HG02642 (cell line): Measurements from ENCODE around the gene SLC16A8.

Source experiments
- ATAC-seq: cut with Tn5 transposase; IDR thresholded peaks from one replicate; pipeline ENCODE4 v1.9.1; 2021; ENCODE audit warnings: mild to moderate bottlenecking; ENCODE audit not compliant: unreplicated experiment, poor library complexity

SLC16A8 gene

GRCh38 chr22:38032681-38033521 lies 51.1 kb downstream of the SLC16A8 start:
- no peak for ATAC-seq

DNA sequence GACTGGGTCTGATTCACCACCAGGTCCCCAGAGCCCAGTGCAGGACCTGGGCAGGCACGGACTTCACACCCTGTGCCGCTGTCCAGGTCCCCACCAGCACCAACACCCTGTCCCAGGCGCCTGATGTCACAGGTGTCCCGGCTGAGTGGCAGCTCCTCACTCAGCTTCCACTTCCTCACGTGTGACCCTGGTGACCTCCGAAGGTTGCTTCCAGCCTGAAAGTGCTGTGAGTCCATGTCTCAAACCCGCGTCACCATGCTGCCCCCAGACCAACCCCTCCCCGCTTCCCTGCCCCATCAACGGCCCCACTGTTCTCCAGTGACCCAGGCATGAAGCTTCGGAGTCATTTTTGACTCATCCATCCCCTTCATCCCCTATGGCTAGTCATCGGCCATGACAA lies 52.5 kb downstream of the SLC16A8 start:
- no peak for ATAC-seq

DNA sequence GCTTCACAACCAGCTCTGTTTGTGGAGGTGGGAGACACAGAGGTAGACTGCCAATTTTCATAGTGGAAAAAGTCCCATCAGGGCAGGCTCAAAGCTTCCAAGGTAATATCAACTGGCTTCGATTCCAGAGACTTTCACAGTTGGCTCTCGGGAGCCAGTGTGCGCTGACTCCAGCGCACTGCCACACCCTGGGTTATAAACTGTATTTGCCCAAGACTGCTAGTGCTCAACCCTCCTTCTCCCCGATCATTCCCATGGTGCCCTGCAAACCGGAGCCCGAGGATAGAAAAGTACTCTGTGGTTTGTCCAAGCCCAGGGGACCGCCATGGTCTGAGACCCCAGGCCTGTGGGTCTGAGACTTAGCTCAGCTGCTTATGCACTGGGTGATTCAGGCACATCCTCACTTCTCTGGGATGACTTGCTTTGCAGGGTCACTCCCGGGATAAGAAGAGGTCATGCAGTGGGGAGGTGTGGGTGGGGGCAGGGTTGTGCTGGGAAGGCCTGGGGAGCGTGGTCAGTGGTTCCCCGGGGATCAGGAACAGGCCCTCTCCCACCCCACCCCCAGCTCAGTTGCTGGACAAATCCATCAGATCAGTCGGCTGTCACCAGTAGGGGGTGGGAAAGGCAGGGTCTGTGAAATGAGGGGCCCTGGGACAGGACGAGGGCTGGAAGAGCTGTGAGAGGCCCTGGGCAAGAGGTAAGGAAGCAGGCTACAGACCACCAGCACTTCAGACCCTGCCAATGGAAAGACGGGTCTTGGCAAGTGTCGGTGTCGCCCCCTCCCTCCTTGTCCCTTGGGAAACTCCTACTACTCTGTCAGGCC lies 53.5 kb downstream of the SLC16A8 start:
- ATAC-seq, result no peak

GRCh38 chr22:38029901-38030300 lies 54.1 kb downstream of the SLC16A8 start:
- ATAC-seq, result no peak

GRCh38 chr22:38029370-38029769 lies 54.6 kb downstream of the SLC16A8 start:
- ATAC-seq, result no peak

DNA sequence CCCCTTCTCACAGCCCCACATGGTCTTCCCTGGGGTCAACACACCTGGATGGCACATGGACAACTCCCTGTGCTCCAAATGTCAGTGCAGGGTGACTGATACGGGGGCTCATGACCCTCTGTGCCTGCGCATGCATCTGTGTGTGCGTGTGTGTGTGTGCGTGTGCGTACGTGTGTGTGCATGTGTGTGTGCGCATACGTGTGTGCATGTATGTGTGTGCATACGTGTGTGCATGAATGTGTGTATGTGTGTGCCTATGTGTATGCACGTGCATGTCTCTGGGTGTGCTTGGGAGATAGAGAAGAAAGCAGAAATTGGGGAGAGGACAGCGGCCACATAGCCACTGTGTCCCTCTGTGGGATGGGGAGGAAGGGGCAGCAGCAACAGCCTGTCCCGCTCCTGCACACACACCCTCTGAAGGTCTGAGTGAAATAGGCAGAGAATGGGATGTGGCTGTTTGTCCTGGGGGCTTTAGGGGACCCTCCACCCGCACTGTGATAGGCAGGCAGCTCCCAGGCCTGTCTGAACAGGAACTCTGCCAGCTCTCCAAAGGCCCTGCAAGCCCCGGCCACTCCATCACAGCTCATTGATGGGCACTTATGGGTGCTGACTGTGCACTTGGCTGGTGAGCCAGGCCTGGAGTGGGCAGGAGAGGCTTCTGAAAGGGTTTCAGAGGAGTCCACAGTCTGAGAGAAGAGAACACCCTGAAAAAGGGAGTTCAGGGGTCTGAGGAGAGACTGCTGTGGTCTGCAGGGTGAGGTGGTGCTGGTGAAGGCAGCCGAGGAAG lies 55.4 kb downstream of the SLC16A8 start:
- no peak for ATAC-seq
